Measurements from ENCODE around the gene KCTD3.

KCTD3 gene

GRCh38 chr1:215652371-215652770 lies 85.3 kb downstream of the KCTD3 start:
- no peak overlapping the region for H2AK5ac ChIP-seq (ENCODE audit: low read length)
- no peak overlapping the region for H3K23ac ChIP-seq (ENCODE audit: low read length)
- no peak overlapping the region for H3K4me3 ChIP-seq (ENCODE audit: low read length)
- DNase-seq: no peak
- H4K8ac ChIP-seq (ENCODE audit: low read depth, low read length): no peak overlapping the region
- H2BK120ac ChIP-seq (ENCODE audit: low read depth, low read length): no peak overlapping the region
- H3K27me3 ChIP-seq (ENCODE audit: insufficient read depth, low read length, poor library complexity): no peaks in the 10 kb centered on the region
- H3K36me3 ChIP-seq (ENCODE audit: control insufficient read depth, insufficient read depth, low read length): no peaks in the 10 kb centered on the region
- H2BK5ac ChIP-seq (ENCODE audit: low read length): no peak overlapping the region
- H3K79me1 ChIP-seq (ENCODE audit: low read length): no peaks in the 10 kb centered on the region
- H3K18ac ChIP-seq (ENCODE audit: low read length): no peak overlapping the region
- H3K4ac ChIP-seq (ENCODE audit: low read depth, low read length): no peak overlapping the region
- no peak overlapping the region for H2BK15ac ChIP-seq (replicated peaks; ENCODE audit: low read depth)
- no peaks in the 10 kb centered on the region for H3K79me2 ChIP-seq (ENCODE audit: control insufficient read depth, insufficient read depth, low read length)
- H3K56ac ChIP-seq (ENCODE audit: low read length): no peak overlapping the region
- H4K5ac ChIP-seq (ENCODE audit: low read length): no peak overlapping the region
- H3K9ac ChIP-seq (ENCODE audit: low read length): no peak overlapping the region
- no CpG with 5 or more reads among the region's 1 CpG for WGBS (ENCODE audit: extremely low coverage, insufficient coverage, low lambda C conversion rate)
- no peaks in the 10 kb centered on the region for H3K4me1 ChIP-seq (ENCODE audit: control insufficient read depth, low read depth, low read length)
- no peak overlapping the region for H3K4me2 ChIP-seq (ENCODE audit: low read length)
- H3K27ac ChIP-seq (ENCODE audit: low read depth, low read length): no peak overlapping the region

GRCh38 chr1:215657047-215657446 lies 89.9 kb downstream of the KCTD3 start:
- H3K27ac ChIP-seq (ENCODE audit: low read depth, low read length): no peak overlapping the region
- H3K18ac ChIP-seq (ENCODE audit: low read length): no peak overlapping the region
- H3K79me1 ChIP-seq (ENCODE audit: low read length): no peaks in the 10 kb centered on the region
- H4K8ac ChIP-seq (ENCODE audit: low read depth, low read length): no peak overlapping the region
- no peaks in the 10 kb centered on the region for H3K79me2 ChIP-seq (ENCODE audit: control insufficient read depth, insufficient read depth, low read length)
- H3K4me1 ChIP-seq (ENCODE audit: control insufficient read depth, low read depth, low read length): no peaks in the 10 kb centered on the region
- no peak overlapping the region for H2BK5ac ChIP-seq (ENCODE audit: low read length)
- WGBS (ENCODE audit: extremely low coverage, insufficient coverage, low lambda C conversion rate): no CpG with 5 or more reads among the region's 4 CpGs
- DNase-seq: no peak
- no peak overlapping the region for H2AK5ac ChIP-seq (ENCODE audit: low read length)
- no peak overlapping the region for H2BK15ac ChIP-seq (replicated peaks; ENCODE audit: low read depth)
- H4K5ac ChIP-seq (ENCODE audit: low read length): no peak overlapping the region
- H2BK120ac ChIP-seq (ENCODE audit: low read depth, low read length): no peak overlapping the region
- no peaks in the 10 kb centered on the region for H3K27me3 ChIP-seq (ENCODE audit: insufficient read depth, low read length, poor library complexity)
- H3K36me3 ChIP-seq (ENCODE audit: control insufficient read depth, insufficient read depth, low read length): no peaks in the 10 kb centered on the region
- H3K56ac ChIP-seq (ENCODE audit: low read length): no peak overlapping the region
- H3K4ac ChIP-seq (ENCODE audit: low read depth, low read length): no peak overlapping the region
- no peak overlapping the region for H3K9ac ChIP-seq (ENCODE audit: low read length)
- no peak overlapping the region for H3K4me2 ChIP-seq (ENCODE audit: low read length)
- no peak overlapping the region for H3K23ac ChIP-seq (ENCODE audit: low read length)
- no peak overlapping the region for H3K4me3 ChIP-seq (ENCODE audit: low read length)

GRCh38 chr1:215660259-215660658 lies 93.2 kb downstream of the KCTD3 start:
- Histone ChIP-seq H2BK5ac (ENCODE audit: low read length) (no peak overlapping the region), H3K23ac (ENCODE audit: low read length) (no peak overlapping the region), H3K4me1 (ENCODE audit: control insufficient read depth, low read depth, low read length) (no peaks in the 10 kb centered on the region), H2BK120ac (ENCODE audit: low read depth, low read length) (no peak overlapping the region), H3K27me3 (ENCODE audit: insufficient read depth, low read length, poor library complexity) (no peaks in the 10 kb centered on the region), H3K79me2 (ENCODE audit: control insufficient read depth, insufficient read depth, low read length) (no peaks in the 10 kb centered on the region), H3K4ac (ENCODE audit: low read depth, low read length) (no peak overlapping the region), H3K36me3 (ENCODE audit: control insufficient read depth, insufficient read depth, low read length) (no peaks in the 10 kb centered on the region), H3K56ac (ENCODE audit: low read length) (no peak overlapping the region), H2AK5ac (ENCODE audit: low read length) (no peak overlapping the region), H3K4me3 (ENCODE audit: low read length) (no peak overlapping the region), H2BK15ac (replicated peaks; ENCODE audit: low read depth) (no peak overlapping the region), H3K18ac (ENCODE audit: low read length) (no peak overlapping the region), H3K27ac (ENCODE audit: low read depth, low read length) (no peak overlapping the region), H4K8ac (ENCODE audit: low read depth, low read length) (no peak overlapping the region), H3K79me1 (ENCODE audit: low read length) (no peaks in the 10 kb centered on the region), H3K9ac (ENCODE audit: low read length) (no peak overlapping the region), H4K5ac (ENCODE audit: low read length) (no peak overlapping the region), H3K4me2 (ENCODE audit: low read length) (no peak overlapping the region)
- no peak for DNase-seq

GRCh38 chr1:215661033-215661432 lies 93.9 kb downstream of the KCTD3 start:
- H3K79me2 ChIP-seq (ENCODE audit: control insufficient read depth, insufficient read depth, low read length): no peaks in the 10 kb centered on the region
- no peak overlapping the region for H2BK5ac ChIP-seq (ENCODE audit: low read length)
- no peak overlapping the region for H3K4me2 ChIP-seq (ENCODE audit: low read length)
- no peak overlapping the region for H4K5ac ChIP-seq (ENCODE audit: low read length)
- no peak overlapping the region for H2AK5ac ChIP-seq (ENCODE audit: low read length)
- H3K27ac ChIP-seq (ENCODE audit: low read depth, low read length): no peak overlapping the region
- H3K79me1 ChIP-seq (ENCODE audit: low read length): no peaks in the 10 kb centered on the region
- no peak overlapping the region for H2BK120ac ChIP-seq (ENCODE audit: low read depth, low read length)
- H3K27me3 ChIP-seq (ENCODE audit: insufficient read depth, low read length, poor library complexity): no peaks in the 10 kb centered on the region
- no peak for DNase-seq
- no peak overlapping the region for H4K8ac ChIP-seq (ENCODE audit: low read depth, low read length)
- no peak overlapping the region for H3K56ac ChIP-seq (ENCODE audit: low read length)
- H3K36me3 ChIP-seq (ENCODE audit: control insufficient read depth, insufficient read depth, low read length): no peaks in the 10 kb centered on the region
- H3K4ac ChIP-seq (ENCODE audit: low read depth, low read length): no peak overlapping the region
- no peak overlapping the region for H3K18ac ChIP-seq (ENCODE audit: low read length)
- no peak overlapping the region for H3K9ac ChIP-seq (ENCODE audit: low read length)
- H2BK15ac ChIP-seq (replicated peaks; ENCODE audit: low read depth): no peak overlapping the region
- H3K23ac ChIP-seq (ENCODE audit: low read length): no peak overlapping the region
- no peaks in the 10 kb centered on the region for H3K4me1 ChIP-seq (ENCODE audit: control insufficient read depth, low read depth, low read length)
- WGBS (ENCODE audit: extremely low coverage, insufficient coverage, low lambda C conversion rate): no CpG with 5 or more reads among the region's 1 CpG
- no peak overlapping the region for H3K4me3 ChIP-seq (ENCODE audit: low read length)

- Histone ChIP-seq H3K18ac (ENCODE audit: low read length) (no peak overlapping the region), H2BK5ac (ENCODE audit: low read length) (no peak overlapping the region), H3K9ac (ENCODE audit: low read length) (no peak overlapping the region), H3K79me1 (ENCODE audit: low read length) (no peaks in the 10 kb centered on the region), H3K79me2 (ENCODE audit: control insufficient read depth, insufficient read depth, low read length) (no peaks in the 10 kb centered on the region), H3K4me1 (ENCODE audit: control insufficient read depth, low read depth, low read length) (no peaks in the 10 kb centered on the region), H2BK120ac (ENCODE audit: low read depth, low read length) (no peak overlapping the region), H3K4ac (ENCODE audit: low read depth, low read length) (no peak overlapping the region), H4K8ac (ENCODE audit: low read depth, low read length) (no peak overlapping the region), H2BK15ac (replicated peaks; ENCODE audit: low read depth) (no peak overlapping the region), H3K56ac (ENCODE audit: low read length) (no peak overlapping the region), H3K27ac (ENCODE audit: low read depth, low read length) (no peak overlapping the region), H3K27me3 (ENCODE audit: insufficient read depth, low read length, poor library complexity) (no peaks in the 10 kb centered on the region), H3K4me3 (ENCODE audit: low read length) (no peak overlapping the region), H3K36me3 (ENCODE audit: control insufficient read depth, insufficient read depth, low read length) (no peaks in the 10 kb centered on the region), H2AK5ac (ENCODE audit: low read length) (no peak overlapping the region), H4K5ac (ENCODE audit: low read length) (no peak overlapping the region), H3K23ac (ENCODE audit: low read length) (no peak overlapping the region), H3K4me2 (ENCODE audit: low read length) (no peak overlapping the region)
- DNase-seq: no peak
- no CpG with 5 or more reads among the region's 4 CpGs for WGBS (ENCODE audit: extremely low coverage, insufficient coverage, low lambda C conversion rate)
Measured at GRCh38 chr1:215665215-215665614, 98.1 kb downstream of the KCTD3 start.

- no peaks in the 10 kb centered on the region for H3K36me3 ChIP-seq (ENCODE audit: control insufficient read depth, insufficient read depth, low read length)
- H3K9ac ChIP-seq (ENCODE audit: low read length): no peak overlapping the region
- H3K23ac ChIP-seq (ENCODE audit: low read length): no peak overlapping the region
- no peaks in the 10 kb centered on the region for H3K4me1 ChIP-seq (ENCODE audit: control insufficient read depth, low read depth, low read length)
- H2AK5ac ChIP-seq (ENCODE audit: low read length): no peak overlapping the region
- no peak overlapping the region for H4K8ac ChIP-seq (ENCODE audit: low read depth, low read length)
- no peak overlapping the region for H3K4ac ChIP-seq (ENCODE audit: low read depth, low read length)
- no peak overlapping the region for H3K27ac ChIP-seq (ENCODE audit: low read depth, low read length)
- no peaks in the 10 kb centered on the region for H3K79me2 ChIP-seq (ENCODE audit: control insufficient read depth, insufficient read depth, low read length)
- WGBS (ENCODE audit: extremely low coverage, insufficient coverage, low lambda C conversion rate): no CpG with 5 or more reads among the region's 2 CpGs
- no peak overlapping the region for H3K56ac ChIP-seq (ENCODE audit: low read length)
- no peaks in the 10 kb centered on the region for H3K27me3 ChIP-seq (ENCODE audit: insufficient read depth, low read length, poor library complexity)
- H2BK120ac ChIP-seq (ENCODE audit: low read depth, low read length): no peak overlapping the region
- no peaks in the 10 kb centered on the region for H3K79me1 ChIP-seq (ENCODE audit: low read length)
- H3K4me2 ChIP-seq (ENCODE audit: low read length): no peak overlapping the region
- H2BK15ac ChIP-seq (replicated peaks; ENCODE audit: low read depth): no peak overlapping the region
- DNase-seq: no peak
- no peak overlapping the region for H3K18ac ChIP-seq (ENCODE audit: low read length)
- no peak overlapping the region for H4K5ac ChIP-seq (ENCODE audit: low read length)
- no peak overlapping the region for H2BK5ac ChIP-seq (ENCODE audit: low read length)
- H3K4me3 ChIP-seq (ENCODE audit: low read length): no peak overlapping the region
Measured at GRCh38 chr1:215667761-215668160, 100.7 kb downstream of the KCTD3 start.

All from mesendoderm (in vitro differentiated cells).